ENCODE data around the gene RBFOX2.

DNA sequence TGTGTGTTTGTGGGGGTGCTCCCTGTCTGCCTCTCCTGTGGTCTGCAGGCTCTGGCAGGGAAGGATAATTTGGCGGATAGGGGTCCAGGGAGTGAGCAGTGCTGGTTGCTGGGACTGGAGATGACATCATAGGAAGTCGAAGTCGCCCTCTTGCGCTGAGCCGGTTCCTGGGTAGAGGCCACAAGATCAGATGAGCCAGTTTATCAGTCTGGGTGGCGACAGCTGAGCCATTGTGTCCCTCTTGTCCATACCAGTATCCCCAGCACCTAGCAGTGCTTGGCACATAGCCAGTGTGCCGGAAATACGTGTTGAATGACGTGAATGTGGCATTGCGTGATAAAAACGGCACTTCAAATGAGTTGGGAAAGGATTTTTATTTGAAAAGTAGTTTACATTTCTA is 301.2 kb downstream of the RBFOX2 start:
- TF ChIP-seq, protein P1, sequence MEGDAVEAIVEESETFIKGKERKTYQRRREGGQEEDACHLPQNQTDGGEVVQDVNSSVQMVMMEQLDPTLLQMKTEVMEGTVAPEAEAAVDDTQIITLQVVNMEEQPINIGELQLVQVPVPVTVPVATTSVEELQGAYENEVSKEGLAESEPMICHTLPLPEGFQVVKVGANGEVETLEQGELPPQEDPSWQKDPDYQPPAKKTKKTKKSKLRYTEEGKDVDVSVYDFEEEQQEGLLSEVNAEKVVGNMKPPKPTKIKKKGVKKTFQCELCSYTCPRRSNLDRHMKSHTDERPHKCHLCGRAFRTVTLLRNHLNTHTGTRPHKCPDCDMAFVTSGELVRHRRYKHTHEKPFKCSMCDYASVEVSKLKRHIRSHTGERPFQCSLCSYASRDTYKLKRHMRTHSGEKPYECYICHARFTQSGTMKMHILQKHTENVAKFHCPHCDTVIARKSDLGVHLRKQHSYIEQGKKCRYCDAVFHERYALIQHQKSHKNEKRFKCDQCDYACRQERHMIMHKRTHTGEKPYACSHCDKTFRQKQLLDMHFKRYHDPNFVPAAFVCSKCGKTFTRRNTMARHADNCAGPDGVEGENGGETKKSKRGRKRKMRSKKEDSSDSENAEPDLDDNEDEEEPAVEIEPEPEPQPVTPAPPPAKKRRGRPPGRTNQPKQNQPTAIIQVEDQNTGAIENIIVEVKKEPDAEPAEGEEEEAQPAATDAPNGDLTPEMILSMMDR (IDR thresholded peaks at IDR 0.05; ENCODE audit: low read depth, low read length) = no peak
- TF ChIP-seq POLR2A (IDR thresholded peaks at IDR 0.05; ENCODE audit: extremely low read depth, insufficient read length) = no peak
- TF ChIP-seq, protein P2, sequence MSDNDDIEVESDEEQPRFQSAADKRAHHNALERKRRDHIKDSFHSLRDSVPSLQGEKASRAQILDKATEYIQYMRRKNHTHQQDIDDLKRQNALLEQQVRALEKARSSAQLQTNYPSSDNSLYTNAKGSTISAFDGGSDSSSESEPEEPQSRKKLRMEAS (IDR thresholded peaks at IDR 0.05; ENCODE audit: low read depth, low read length) = no peak
